Measurements from ENCODE around the gene ARHGEF40.
A peak's percentile ranks its signal among the peaks of the same experiment; 100 is the strongest.

ARHGEF40 gene

DNA sequence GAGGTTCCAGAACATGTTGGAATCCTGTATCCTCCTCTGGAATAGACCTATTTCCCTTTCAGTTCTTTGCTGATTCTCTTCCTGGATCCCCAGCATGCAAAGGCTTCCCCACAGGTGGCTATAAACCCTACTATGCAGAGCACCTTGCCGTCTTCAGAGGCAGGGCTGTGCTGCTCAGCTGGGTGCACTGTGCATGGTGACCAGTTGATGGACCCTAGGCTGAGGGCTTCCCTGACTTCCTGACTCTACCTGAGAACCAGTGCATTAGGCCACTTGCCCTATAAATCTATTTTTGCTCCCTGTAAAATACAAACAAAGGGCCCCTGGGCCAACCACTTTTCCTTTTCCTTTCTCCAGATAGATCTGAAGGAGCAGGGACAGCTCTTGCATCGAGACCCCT lies 14.3 kb downstream of the ARHGEF40 start:
- Histone ChIP-seq H3K27me3 (ENCODE audit: insufficient read depth, poor library complexity, severe bottlenecking) (no peaks in the 10 kb centered on the region), H3K27ac (replicated peaks) (peak overlapping the region; percentile 73), H3K4me3 (replicated peaks; ENCODE audit: insufficient read depth, low read length) (no peak overlapping the region)
- DNase-seq (ENCODE audit: low read depth in 1 of 2, low spot score in 1 of 2), result no peak
- TF ChIP-seq POLR2AphosphoS5 (IDR thresholded peaks at IDR 0.05; ENCODE audit: low read depth) (no peak), GABPA (IDR thresholded peaks at IDR 0.05; ENCODE audit: low read depth) (no peak), SPI1 (IDR thresholded peaks at IDR 0.05; ENCODE audit: borderline replicate concordance, low read depth) (no peak), REST (IDR thresholded peaks at IDR 0.05; ENCODE audit: insufficient replicate concordance, low read depth) (no peak)
- TF ChIP-seq, protein P1, sequence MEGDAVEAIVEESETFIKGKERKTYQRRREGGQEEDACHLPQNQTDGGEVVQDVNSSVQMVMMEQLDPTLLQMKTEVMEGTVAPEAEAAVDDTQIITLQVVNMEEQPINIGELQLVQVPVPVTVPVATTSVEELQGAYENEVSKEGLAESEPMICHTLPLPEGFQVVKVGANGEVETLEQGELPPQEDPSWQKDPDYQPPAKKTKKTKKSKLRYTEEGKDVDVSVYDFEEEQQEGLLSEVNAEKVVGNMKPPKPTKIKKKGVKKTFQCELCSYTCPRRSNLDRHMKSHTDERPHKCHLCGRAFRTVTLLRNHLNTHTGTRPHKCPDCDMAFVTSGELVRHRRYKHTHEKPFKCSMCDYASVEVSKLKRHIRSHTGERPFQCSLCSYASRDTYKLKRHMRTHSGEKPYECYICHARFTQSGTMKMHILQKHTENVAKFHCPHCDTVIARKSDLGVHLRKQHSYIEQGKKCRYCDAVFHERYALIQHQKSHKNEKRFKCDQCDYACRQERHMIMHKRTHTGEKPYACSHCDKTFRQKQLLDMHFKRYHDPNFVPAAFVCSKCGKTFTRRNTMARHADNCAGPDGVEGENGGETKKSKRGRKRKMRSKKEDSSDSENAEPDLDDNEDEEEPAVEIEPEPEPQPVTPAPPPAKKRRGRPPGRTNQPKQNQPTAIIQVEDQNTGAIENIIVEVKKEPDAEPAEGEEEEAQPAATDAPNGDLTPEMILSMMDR (IDR thresholded peaks at IDR 0.05; ENCODE audit: insufficient read depth, low read length), result no peak

GRCh38 chr14:21084998-21085853 lies 15.1 kb downstream of the ARHGEF40 start:
- H3K27ac ChIP-seq (replicated peaks), result peak overlapping the region; percentile 73
- TF ChIP-seq, protein P1 (IDR thresholded peaks at IDR 0.05; ENCODE audit: insufficient read depth, low read length), result no peak
- TF ChIP-seq POLR2AphosphoS5 (IDR thresholded peaks at IDR 0.05; ENCODE audit: low read depth) (0 out of 2 replicates have a peak, but pooled peaks have one; percentile 51), SPI1 (IDR thresholded peaks at IDR 0.05; ENCODE audit: borderline replicate concordance, low read depth) (peak; percentile 73; the same call in 1 of the 2 replicates), GABPA (IDR thresholded peaks at IDR 0.05; ENCODE audit: low read depth) (peak; percentile 66)
- no peak overlapping the region for H3K4me3 ChIP-seq (replicated peaks; ENCODE audit: insufficient read depth, low read length)
- DNase-seq (ENCODE audit: low read depth in 1 of 2, low spot score in 1 of 2), result peak; percentile 61 to 94
- H3K27me3 ChIP-seq (ENCODE audit: insufficient read depth, poor library complexity, severe bottlenecking), result no peaks in the 10 kb centered on the region

DNA sequence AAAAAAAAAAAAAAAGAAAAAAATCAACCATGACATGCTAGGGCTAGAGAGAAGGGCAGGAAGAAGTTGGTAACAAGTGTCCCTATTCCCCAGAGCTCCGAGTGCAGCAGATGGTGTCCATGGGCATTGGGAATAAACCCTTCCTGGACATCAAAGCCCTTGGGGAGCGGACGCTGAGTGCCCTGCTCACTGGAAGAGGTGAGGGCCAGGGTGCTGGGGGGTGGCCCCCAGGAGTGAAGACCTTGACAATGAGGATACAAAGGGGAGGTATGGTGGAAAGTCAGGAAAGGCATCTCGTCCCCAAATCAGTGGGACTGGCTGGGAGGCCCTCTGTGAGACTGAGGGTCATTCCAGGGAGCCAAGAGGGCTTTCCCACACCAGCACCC lies 16.8 kb downstream of the ARHGEF40 start:
- Histone ChIP-seq H3K27me3 (ENCODE audit: insufficient read depth, poor library complexity, severe bottlenecking) (no peaks in the 10 kb centered on the region), H3K27ac (replicated peaks) (peak overlapping the region; percentile 73), H3K4me3 (replicated peaks; ENCODE audit: insufficient read depth, low read length) (no peak overlapping the region)
- no peak for DNase-seq (ENCODE audit: low read depth in 1 of 2, low spot score in 1 of 2)
- no peak for TF ChIP-seq SPI1 (IDR thresholded peaks at IDR 0.05; ENCODE audit: borderline replicate concordance, low read depth)
- no peak for TF ChIP-seq REST (IDR thresholded peaks at IDR 0.05; ENCODE audit: insufficient replicate concordance, low read depth)
- TF ChIP-seq, protein P1 (IDR thresholded peaks at IDR 0.05; ENCODE audit: insufficient read depth, low read length), result no peak
- no peak for TF ChIP-seq POLR2AphosphoS5 (IDR thresholded peaks at IDR 0.05; ENCODE audit: low read depth)
- no peak for TF ChIP-seq GABPA (IDR thresholded peaks at IDR 0.05; ENCODE audit: low read depth)

Measured in HL-60 (cell line).